Purkinje cell (primary cell): ENCODE measurements around the gene DLST. TPM values are rescaled to one million over a fixed set of nuclear protein-coding genes. Genes with fewer than 3 reads are reported as not detected.

ENCODE experiments used
- polyA plus RNA-seq: library from polyadenylated mRNA; unstranded; fragments of >200 nt; fragmentation: Nextera tagmentation; gene quantifications from 2 replicates; pipeline ENCODE4 v1.2.1, GENCODE V29; 2014

Gene DLST
- 4.7 and 15.2 TPM in 2 replicates for polyA plus RNA-seq

DNA sequence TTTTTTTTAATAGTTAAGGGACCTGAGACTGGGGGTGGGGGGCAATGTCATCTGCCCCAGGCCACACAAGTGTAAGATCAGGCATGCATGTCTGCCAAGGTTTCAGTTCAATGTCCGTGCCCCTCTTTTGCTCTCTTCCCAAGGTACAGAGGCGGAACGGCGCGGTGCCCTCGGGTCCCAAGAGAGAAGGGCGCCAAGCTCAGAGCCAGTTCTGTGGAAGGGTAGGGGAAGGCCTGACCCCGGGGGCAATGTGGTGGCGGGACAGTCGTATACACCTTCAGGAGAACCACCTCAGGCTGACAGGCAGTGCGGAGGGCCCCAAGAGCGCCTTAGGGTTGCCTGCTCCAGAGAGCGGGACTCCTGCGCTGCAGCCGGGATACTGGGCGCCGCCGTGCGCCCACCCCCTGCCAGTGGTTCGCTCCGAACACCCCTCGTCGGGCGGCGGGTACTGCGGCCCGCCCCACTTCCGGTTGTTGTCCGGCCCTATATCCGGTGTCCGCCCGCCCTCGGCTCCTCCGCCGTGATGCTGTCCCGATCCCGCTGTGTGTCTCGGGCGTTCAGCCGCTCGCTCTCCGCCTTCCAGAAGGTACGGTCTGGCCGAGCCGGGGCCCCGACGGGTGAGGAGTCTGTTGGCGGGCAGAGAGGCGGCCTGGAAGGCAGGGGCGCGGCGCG, at the start of gene DLST:
Gene DLST, plus strand, starts transcription at position 486 of the 672 bp plus-strand sequence. Its CDS starts 38 bp downstream, at position 524.

DNA sequence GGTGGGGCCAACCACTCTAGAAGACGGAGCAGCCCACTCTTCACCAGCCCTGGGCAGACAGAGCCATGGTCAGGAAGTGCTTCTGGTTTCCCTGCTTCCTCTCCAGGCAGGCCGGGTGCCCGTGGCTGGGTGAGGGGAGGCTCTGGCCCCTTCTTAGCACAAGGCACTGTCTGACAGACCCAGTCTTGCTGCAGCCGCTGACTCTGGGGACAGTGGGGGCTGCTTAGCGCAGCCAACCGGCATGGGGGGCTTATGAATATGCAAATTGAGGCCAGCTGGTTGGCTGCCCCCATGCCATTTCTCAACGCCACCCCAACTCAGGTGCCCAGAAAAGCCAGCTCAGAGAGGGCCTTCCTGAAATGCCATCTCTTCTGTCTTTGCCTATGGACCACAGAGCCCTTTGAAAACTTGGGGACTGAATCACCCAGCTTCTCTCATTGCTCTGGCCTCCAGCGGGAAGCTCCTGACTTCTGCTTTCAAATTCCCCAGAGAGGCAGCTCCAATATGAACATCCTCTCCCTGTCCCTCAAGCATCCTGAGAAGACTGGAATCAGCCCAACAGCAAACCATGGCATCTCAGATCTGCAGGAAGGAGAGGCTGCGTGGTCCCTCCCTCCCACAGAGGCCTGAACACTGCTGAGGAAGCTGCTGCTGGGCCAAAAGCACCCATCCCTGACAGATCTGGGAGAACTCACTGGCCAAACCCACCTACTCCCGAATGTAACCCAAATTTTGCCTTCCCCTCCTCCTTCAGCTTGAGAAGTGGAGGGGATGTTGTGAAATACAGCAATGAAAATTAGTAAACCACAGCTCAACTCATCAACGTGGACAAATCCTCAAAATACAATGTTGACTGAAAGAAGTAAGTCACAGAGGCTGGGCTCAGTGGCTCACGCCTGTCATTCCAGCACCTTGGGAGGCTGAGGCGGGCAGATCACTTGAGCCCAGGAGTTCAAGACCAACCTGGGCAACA, 5.5 kb upstream of the DLST start, which contains the start of gene PROX2:
Gene PROX2, minus strand, starts transcription at position 205 of the 973 bp plus-strand sequence. CDS start 12,311 bp downstream, outside the sequence.

DNA sequence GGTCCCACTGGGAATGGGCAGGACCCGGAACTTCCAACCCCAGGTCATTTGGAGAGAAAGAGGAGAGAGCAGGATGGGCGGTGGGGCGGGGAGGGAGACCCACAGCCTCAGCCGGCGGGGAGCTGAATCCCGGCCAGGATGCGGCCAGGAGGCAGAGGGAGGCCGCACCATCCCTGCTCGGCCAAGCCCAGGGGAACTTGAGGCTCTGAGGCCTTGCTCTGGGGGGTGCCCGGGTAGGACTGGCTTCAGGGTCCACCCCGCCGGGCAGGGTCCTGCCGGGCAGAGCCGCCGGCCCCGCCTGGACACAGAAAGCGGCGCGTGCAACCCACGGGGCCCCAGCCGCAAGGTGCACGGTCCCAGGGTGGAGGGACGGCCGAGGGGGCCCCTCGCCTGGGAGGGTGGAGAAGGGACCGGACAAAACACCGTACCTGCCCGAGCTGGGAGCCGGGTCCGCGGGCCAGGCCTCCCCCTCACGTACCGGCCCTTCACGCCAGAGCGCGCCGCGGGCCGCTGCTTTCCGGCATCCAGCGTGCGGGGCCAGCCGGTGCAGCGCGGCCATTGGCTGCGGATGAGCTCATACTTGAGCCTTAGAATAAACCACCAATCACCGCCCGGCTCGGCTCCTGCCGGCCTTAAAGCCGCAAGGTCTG, 41.2 kb downstream of the DLST start, which contains the start of gene RPS6KL1:
Gene RPS6KL1, minus strand, starts transcription at position 509 of the 650 bp plus-strand sequence. CDS start 1,719 bp downstream, outside the sequence.

Other genes with a start within 250 kb of the DLST start
- gene AREL1, start 168.8 kb upstream of the DLST start, polyA plus RNA-seq: 13.5 and 16.1 TPM in 2 replicates
- 5.8 and 10.7 TPM in 2 replicates for gene FCF1, start 168.8 kb upstream of the DLST start, polyA plus RNA-seq
- 41.5 and 46.3 TPM in 2 replicates for gene YLPM1, start 118.6 kb upstream of the DLST start, polyA plus RNA-seq
- 0.18 TPM in 1 of 2 replicates, not detected in the other for gene PROX2, start 5.8 kb upstream of the DLST start, polyA plus RNA-seq
- 7.9 and 15.2 TPM in 2 replicates for gene RPS6KL1, start 41.3 kb downstream of the DLST start, polyA plus RNA-seq
- gene PGF, start 73.7 kb downstream of the DLST start, polyA plus RNA-seq: 0.12 TPM in 1 of 2 replicates, not detected in the other
- gene EIF2B2, start 121.0 kb downstream of the DLST start, polyA plus RNA-seq: 29.3 and 35.1 TPM in 2 replicates
- gene MLH3, start 169.6 kb downstream of the DLST start, polyA plus RNA-seq: 23.4 and 30.8 TPM in 2 replicates
- gene ACYP1, start 182.1 kb downstream of the DLST start, polyA plus RNA-seq: 247 and 252 TPM in 2 replicates
- 2.0 and 4.0 TPM in 2 replicates for gene ZC2HC1C, start 187.7 kb downstream of the DLST start, polyA plus RNA-seq
- 4.8 and 6.6 TPM in 2 replicates for gene NEK9, start 245.1 kb downstream of the DLST start, polyA plus RNA-seq